SK-N-SH treated with all-trans-retinoic acid at 6 μM for 48 hours (cell line): Measurements from ENCODE around the gene CRELD2.

Experiments
- ATAC-seq: fragments of 200-7000 bp; cut with Tn5 transposase; 3 replicates; pipeline ENCODE4 v1.9.1; 2020; ENCODE audit warnings: mild to moderate bottlenecking, moderate library complexity
- ARNTL ChIP-seq: fragments of 450-650 bp; formaldehyde crosslinking; IDR thresholded peaks from 2 replicates; pipeline ENCODE4 v1.5.0; 2020; ENCODE audit warnings: low read depth, mild to moderate bottlenecking, moderate library complexity, borderline replicate concordance
- BACH2 ChIP-seq: fragments of 250-450 bp; sonication (Bioruptor Pico); IDR thresholded peaks from 2 replicates; pipeline ENCODE4 v1.9.0; 2021; ENCODE audit warnings: mild to moderate bottlenecking, borderline replicate concordance
- CREB5 ChIP-seq: fragments of 250-450 bp; sonication (Bioruptor Pico); IDR thresholded peaks from 2 replicates; pipeline ENCODE4 v1.5.1; 2020; ENCODE audit warnings: low read depth, mild to moderate bottlenecking, moderate library complexity
- CSDC2 ChIP-seq: fragments of 250-450 bp; sonication (Bioruptor Pico); IDR thresholded peaks from 2 replicates; pipeline ENCODE4 v1.5.0; 2020; ENCODE audit warnings: mild to moderate bottlenecking, moderate library complexity
- GLIS3 ChIP-seq: fragments of 250-450 bp; sonication (Bioruptor Pico); IDR thresholded peaks from 2 replicates; pipeline ENCODE4 v1.5.0; 2020; ENCODE audit warnings: mild to moderate bottlenecking, moderate library complexity
- ISL1 ChIP-seq: fragments of 250-450 bp; sonication (Bioruptor Pico); IDR thresholded peaks from 2 replicates; pipeline ENCODE4 v2.1.2; 2022; ENCODE audit warnings: mild to moderate bottlenecking, moderate library complexity
- OSR1 ChIP-seq: fragments of 250-450 bp; sonication (Bioruptor Pico); IDR thresholded peaks from 2 replicates; pipeline ENCODE4 v1.8.0; 2022; ENCODE audit warnings: moderate library complexity, mild to moderate bottlenecking, inconsistent platforms
- POU6F1 ChIP-seq: fragments of 250-450 bp; sonication (Bioruptor Pico); IDR thresholded peaks from 2 replicates; pipeline ENCODE4 v1.8.0; 2021; ENCODE audit warnings: low read depth, mild to moderate bottlenecking, moderate library complexity, borderline replicate concordance
- PPARA ChIP-seq: fragments of 250-450 bp; sonication (Bioruptor Pico); IDR thresholded peaks from 2 replicates; pipeline ENCODE4 v1.5.0; 2020; ENCODE audit warnings: mild to moderate bottlenecking, borderline replicate concordance
- RARB ChIP-seq: fragments of 250-450 bp; sonication (Bioruptor Pico); IDR thresholded peaks from 2 replicates; pipeline ENCODE4 v1.8.0; 2021; ENCODE audit warnings: mild to moderate bottlenecking, moderate library complexity
- SNAI2 ChIP-seq: fragments of 250-450 bp; sonication (Bioruptor Pico); IDR thresholded peaks from 2 replicates; pipeline ENCODE4 v1.5.0; 2020; ENCODE audit warnings: mild to moderate bottlenecking, moderate library complexity
- TCF4 ChIP-seq: fragments of 250-450 bp; sonication (Bioruptor Pico); IDR thresholded peaks from 2 replicates; pipeline ENCODE4 v1.8.0; 2021; ENCODE audit warnings: mild to moderate bottlenecking, moderate library complexity, borderline replicate concordance
- TOX ChIP-seq: fragments of 250-450 bp; sonication (Bioruptor Pico); IDR thresholded peaks from 2 replicates; pipeline ENCODE4 v1.8.0; 2021; ENCODE audit warnings: mild to moderate bottlenecking, moderate library complexity, borderline replicate concordance
- TSHZ2 ChIP-seq: fragments of 250-450 bp; sonication (Bioruptor Pico); IDR thresholded peaks from 2 replicates; pipeline ENCODE4 v1.5.0; 2020; ENCODE audit warnings: mild to moderate bottlenecking, moderate library complexity
- ZC3H10 ChIP-seq: fragments of 250-450 bp; sonication (Bioruptor Pico); IDR thresholded peaks from 2 replicates; pipeline ENCODE4 v1.5.1; 2021; ENCODE audit warnings: mild to moderate bottlenecking, moderate library complexity
- ZFP3 ChIP-seq: fragments of 250-450 bp; sonication (Bioruptor Pico); IDR thresholded peaks from 2 replicates; pipeline ENCODE4 v1.5.0; 2020; ENCODE audit warnings: mild to moderate bottlenecking, moderate library complexity
- ZFP30 ChIP-seq: fragments of 450-650 bp; formaldehyde crosslinking; IDR thresholded peaks from 2 replicates; pipeline ENCODE4 v1.5.0; 2022; ENCODE audit warnings: mild to moderate bottlenecking, moderate library complexity
- ZNF565 ChIP-seq: fragments of 450-650 bp; formaldehyde crosslinking; conservative IDR thresholded peaks from 2 replicates; pipeline ENCODE4 v1.5.0; 2020; ENCODE audit warnings: low read depth, mild to moderate bottlenecking, moderate library complexity
- ZNF8 ChIP-seq: fragments of 450-650 bp; formaldehyde crosslinking; IDR thresholded peaks from 2 replicates; pipeline ENCODE4 v1.5.0; 2020; ENCODE audit warnings: mild to moderate bottlenecking, moderate library complexity
- TF ChIP-seq, protein P1 (sequence below): fragments of 250-450 bp; sonication (Bioruptor Pico); IDR thresholded peaks from 2 replicates; pipeline ENCODE4 v1.8.0; 2020; ENCODE audit warnings: mild to moderate bottlenecking, moderate library complexity, borderline replicate concordance
- TF ChIP-seq, protein P2 (sequence below): fragments of 250-450 bp; sonication (Bioruptor Pico); IDR thresholded peaks from 2 replicates; pipeline ENCODE4 v1.5.1; 2021; ENCODE audit warnings: mild to moderate bottlenecking, moderate library complexity

The CRELD2 gene

GRCh38 chr22:49956418-49956770 is 38.0 kb downstream of the CRELD2 start (continued):
- TF ChIP-seq POU6F1 (CRISPR knock-in tag) (no peak), ARNTL (CRISPR knock-in tag) (no peak), SNAI2 (CRISPR knock-in tag) (no peak), ZNF565 (CRISPR knock-in tag) (no peak), CREB5 (CRISPR knock-in tag) (no peak), TOX (no peak), ZFP30 (CRISPR knock-in tag) (no peak), RARB (CRISPR knock-in tag) (no peak), OSR1 (CRISPR knock-in tag) (no peak)

DNA sequence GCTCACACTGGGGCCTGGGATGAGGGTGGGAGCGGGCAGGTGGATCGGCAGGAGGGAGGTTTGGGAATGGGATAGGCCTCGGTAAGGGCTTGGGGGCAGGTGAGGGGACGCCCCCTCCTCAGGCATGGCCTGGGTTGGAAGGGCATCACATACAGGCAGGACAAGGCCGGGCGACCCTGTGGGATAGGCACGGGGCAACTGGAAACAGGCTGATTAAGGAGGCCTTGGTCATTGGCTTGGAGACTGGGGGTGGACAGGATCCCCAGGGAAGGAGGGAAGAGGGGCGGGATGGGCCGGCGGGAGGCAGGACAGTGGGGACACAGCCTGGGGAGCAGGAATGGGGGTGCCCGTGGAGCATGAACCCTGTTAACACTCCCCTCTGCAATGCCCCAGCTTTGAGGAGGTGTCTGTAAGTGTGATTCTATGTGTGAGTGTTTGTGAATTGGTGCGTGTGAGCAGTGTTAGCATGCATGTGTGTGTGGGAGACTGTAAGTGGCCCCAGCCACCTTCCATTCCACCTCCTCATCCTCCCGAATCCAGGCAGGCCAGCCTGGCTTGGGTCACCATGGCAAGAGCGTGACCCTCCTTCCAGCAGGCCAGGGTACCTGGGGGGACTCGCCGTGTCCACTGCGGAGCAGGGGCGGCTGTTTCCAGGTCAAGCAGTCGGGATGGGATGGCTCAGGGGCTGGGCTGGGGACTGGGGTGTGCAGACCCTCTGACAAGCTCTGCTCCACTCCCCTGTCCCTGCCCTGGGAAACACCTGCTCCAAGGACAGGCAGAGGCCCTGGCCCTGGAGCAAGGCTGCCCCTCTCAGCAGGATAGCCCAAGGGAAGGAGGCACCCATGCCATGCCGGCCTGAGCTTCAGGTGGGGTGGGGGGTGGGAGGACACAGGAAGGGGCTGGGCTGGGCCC is 38.7 kb downstream of the CRELD2 start:
- ATAC-seq: no peak
- TF ChIP-seq PPARA (CRISPR knock-in tag) (no peak), TCF4 (CRISPR knock-in tag) (no peak), CSDC2 (CRISPR knock-in tag) (no peak), TOX (no peak), OSR1 (CRISPR knock-in tag) (no peak), ISL1 (CRISPR knock-in tag) (no peak), ZFP3 (CRISPR knock-in tag) (no peak), BACH2 (CRISPR knock-in tag) (no peak), RARB (CRISPR knock-in tag) (no peak), POU6F1 (CRISPR knock-in tag) (no peak), ZNF565 (CRISPR knock-in tag) (no peak), TSHZ2 (CRISPR knock-in tag) (no peak), CREB5 (CRISPR knock-in tag) (no peak), GLIS3 (no peak), ARNTL (CRISPR knock-in tag) (no peak), ZNF8 (CRISPR knock-in tag) (no peak), ZFP30 (CRISPR knock-in tag) (no peak), ZC3H10 (no peak)
- TF ChIP-seq, protein P1, sequence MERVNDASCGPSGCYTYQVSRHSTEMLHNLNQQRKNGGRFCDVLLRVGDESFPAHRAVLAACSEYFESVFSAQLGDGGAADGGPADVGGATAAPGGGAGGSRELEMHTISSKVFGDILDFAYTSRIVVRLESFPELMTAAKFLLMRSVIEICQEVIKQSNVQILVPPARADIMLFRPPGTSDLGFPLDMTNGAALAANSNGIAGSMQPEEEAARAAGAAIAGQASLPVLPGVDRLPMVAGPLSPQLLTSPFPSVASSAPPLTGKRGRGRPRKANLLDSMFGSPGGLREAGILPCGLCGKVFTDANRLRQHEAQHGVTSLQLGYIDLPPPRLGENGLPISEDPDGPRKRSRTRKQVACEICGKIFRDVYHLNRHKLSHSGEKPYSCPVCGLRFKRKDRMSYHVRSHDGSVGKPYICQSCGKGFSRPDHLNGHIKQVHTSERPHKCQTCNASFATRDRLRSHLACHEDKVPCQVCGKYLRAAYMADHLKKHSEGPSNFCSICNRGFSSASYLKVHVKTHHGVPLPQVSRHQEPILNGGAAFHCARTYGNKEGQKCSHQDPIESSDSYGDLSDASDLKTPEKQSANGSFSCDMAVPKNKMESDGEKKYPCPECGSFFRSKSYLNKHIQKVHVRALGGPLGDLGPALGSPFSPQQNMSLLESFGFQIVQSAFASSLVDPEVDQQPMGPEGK (CRISPR knock-in tag): no peak
- TF ChIP-seq, protein P2, sequence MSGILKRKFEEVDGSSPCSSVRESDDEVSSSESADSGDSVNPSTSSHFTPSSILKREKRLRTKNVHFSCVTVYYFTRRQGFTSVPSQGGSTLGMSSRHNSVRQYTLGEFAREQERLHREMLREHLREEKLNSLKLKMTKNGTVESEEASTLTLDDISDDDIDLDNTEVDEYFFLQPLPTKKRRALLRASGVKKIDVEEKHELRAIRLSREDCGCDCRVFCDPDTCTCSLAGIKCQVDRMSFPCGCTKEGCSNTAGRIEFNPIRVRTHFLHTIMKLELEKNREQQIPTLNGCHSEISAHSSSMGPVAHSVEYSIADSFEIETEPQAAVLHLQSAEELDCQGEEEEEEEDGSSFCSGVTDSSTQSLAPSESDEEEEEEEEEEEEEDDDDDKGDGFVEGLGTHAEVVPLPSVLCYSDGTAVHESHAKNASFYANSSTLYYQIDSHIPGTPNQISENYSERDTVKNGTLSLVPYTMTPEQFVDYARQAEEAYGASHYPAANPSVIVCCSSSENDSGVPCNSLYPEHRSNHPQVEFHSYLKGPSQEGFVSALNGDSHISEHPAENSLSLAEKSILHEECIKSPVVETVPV (CRISPR knock-in tag): no peak
